ENCODE results near the gene PRSS33. TPM values are rescaled to one million over a fixed set of nuclear protein-coding genes. Genes with fewer than 3 reads are reported as not detected.

Gene PRSS33
- polyA plus RNA-seq, 1 of the 3 experiments (the other 2 are of a cell fraction), result not detected

- H3K27me3 ChIP-seq (ENCODE audit: insufficient read depth), result no peaks in the 10 kb centered on the region
- H3K36me3 ChIP-seq (replicated peaks in 1 of 2; ENCODE audit: control insufficient read depth in 1 of 2, insufficient read depth in 2 of 2, low read length in 1 of 2), result no peaks in the 10 kb centered on the region
- no peak for DNase-seq
- H3K9me2 ChIP-seq, result no peaks in the 10 kb centered on the region
- no peak overlapping the region for H3K4me2 ChIP-seq
- 73% methylated on average over 12 of the region's 19 CpGs for WGBS (ENCODE audit: low lambda C conversion rate)
- H3K4me1 ChIP-seq (ENCODE audit: control insufficient read depth in 1 of 2, insufficient read depth in 2 of 2, low read depth in 1 of 2, low read length in 1 of 2), result no peaks in the 10 kb centered on the region; a peak in 1 of 4 replicates
- H3K4me3 ChIP-seq (ENCODE audit: low read depth in 2 of 2, low read length in 1 of 2), result no peak overlapping the region
- ChIA-PET CTCF (no interaction called here), POLR2A (no interaction called here)
- H3F3A ChIP-seq (replicated peaks; ENCODE audit: insufficient read depth), result no peaks in the 10 kb centered on the region
- H3K79me2 ChIP-seq (ENCODE audit: insufficient read depth), result no peaks in the 10 kb centered on the region
- no peak overlapping the region for H2AFZ ChIP-seq (ENCODE audit: low read depth)
- no peak overlapping the region for H3K9ac ChIP-seq
- no peaks in the 10 kb centered on the region for H3K9me3 ChIP-seq
- no peaks in the 10 kb centered on the region for H4K20me1 ChIP-seq (ENCODE audit: insufficient read depth)
- TF ChIP-seq, protein P1, sequence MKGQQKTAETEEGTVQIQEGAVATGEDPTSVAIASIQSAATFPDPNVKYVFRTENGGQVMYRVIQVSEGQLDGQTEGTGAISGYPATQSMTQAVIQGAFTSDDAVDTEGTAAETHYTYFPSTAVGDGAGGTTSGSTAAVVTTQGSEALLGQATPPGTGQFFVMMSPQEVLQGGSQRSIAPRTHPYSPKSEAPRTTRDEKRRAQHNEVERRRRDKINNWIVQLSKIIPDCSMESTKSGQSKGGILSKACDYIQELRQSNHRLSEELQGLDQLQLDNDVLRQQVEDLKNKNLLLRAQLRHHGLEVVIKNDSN (IDR thresholded peaks at IDR 0.05; ENCODE audit: borderline replicate concordance, low read depth), result no peak
- no peak for TF ChIP-seq EP300 (IDR thresholded peaks at IDR 0.05; ENCODE audit: borderline replicate concordance in 1 of 2, low read depth in 1 of 2, low read length in 1 of 2)
- no peak overlapping the region for H3K27ac ChIP-seq (ENCODE audit: low read depth in 2 of 2, low read length in 1 of 2)
Measured at GRCh38 chr16:2743007-2743810, 44.2 kb downstream of the PRSS33 start.

DNA sequence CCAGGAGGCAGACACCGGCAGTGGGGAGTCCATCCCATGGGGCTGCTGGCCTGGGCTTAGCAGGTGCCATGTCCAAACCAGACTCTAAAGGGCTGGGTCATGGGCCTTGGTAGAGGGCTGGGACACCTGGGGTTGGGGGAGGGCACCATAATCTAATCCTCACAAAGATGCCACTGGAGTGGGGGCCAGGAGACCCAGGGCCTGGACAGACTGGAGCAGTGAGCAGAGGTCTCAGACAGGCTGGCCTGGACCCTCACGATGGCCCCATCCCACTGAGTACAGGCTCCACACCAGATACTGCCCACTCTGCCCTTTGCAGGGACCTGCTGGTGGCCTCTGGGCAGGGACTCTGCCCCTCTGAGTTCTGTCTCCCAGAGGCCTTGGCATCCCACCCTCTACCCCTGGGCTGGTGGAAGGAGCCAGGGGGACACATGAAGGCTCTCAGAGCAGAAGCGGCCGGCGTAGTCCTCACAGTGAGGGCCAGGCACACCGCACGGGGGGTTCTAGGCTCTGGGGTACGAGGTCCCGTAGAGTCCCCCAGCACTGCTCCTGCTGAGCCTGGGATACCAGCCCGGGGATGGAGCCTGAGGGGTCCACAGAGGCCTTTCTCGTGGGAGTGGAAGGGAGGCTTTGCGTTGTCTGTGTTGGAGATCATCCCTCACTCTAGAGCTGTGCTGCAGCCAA lies 44.9 kb downstream of the PRSS33 start:
- no peak overlapping the region for H3K4me2 ChIP-seq
- no peak for DNase-seq
- H3K27me3 ChIP-seq (ENCODE audit: insufficient read depth), result no peaks in the 10 kb centered on the region
- no peaks in the 10 kb centered on the region for H4K20me1 ChIP-seq (ENCODE audit: insufficient read depth)
- H3K79me2 ChIP-seq (ENCODE audit: insufficient read depth), result no peaks in the 10 kb centered on the region
- no peaks in the 10 kb centered on the region for H3K9me3 ChIP-seq
- ChIA-PET POLR2A (interaction anchor here (1.8 kb wide), 1 partner anchor 9 kb away, joined by 5 read pairs; no protein-coding TSS in a partner anchor), CTCF (no interaction called here)
- H3K9ac ChIP-seq, result no peak overlapping the region
- TF ChIP-seq POLR2AphosphoS5 (IDR thresholded peaks at IDR 0.05; ENCODE audit: low read depth, low read length) (no peak), PBX3 (IDR thresholded peaks at IDR 0.05) (no peak), TCF12 (IDR thresholded peaks at IDR 0.05) (no peak), MXI1 (IDR thresholded peaks at IDR 0.05; ENCODE audit: low read depth, low read length) (no peak), FOXJ3 (CRISPR knock-in tag; IDR thresholded peaks at IDR 0.05) (no peak), JUND (IDR thresholded peaks at IDR 0.05) (no peak), FOXM1 (IDR thresholded peaks at IDR 0.05; ENCODE audit: low read depth) (no peak), SMC3 (IDR thresholded peaks at IDR 0.05; ENCODE audit: low read depth, low read length) (no peak)
- H3K27ac ChIP-seq (ENCODE audit: low read depth in 2 of 2, low read length in 1 of 2), result no peak overlapping the region
- H3K36me3 ChIP-seq (replicated peaks in 1 of 2; ENCODE audit: control insufficient read depth in 1 of 2, insufficient read depth in 2 of 2, low read length in 1 of 2), result no peaks in the 10 kb centered on the region
- H3F3A ChIP-seq (replicated peaks; ENCODE audit: insufficient read depth), result no peaks in the 10 kb centered on the region
- no peaks in the 10 kb centered on the region for H3K9me2 ChIP-seq
- no peaks in the 10 kb centered on the region; a peak in 1 of 4 replicates for H3K4me1 ChIP-seq (ENCODE audit: control insufficient read depth in 1 of 2, insufficient read depth in 2 of 2, low read depth in 1 of 2, low read length in 1 of 2)
- no peak overlapping the region for H2AFZ ChIP-seq (ENCODE audit: low read depth)
- WGBS (ENCODE audit: low lambda C conversion rate), result over 99% methylated on average over 9 of the region's 12 CpGs
- H3K4me3 ChIP-seq (ENCODE audit: low read depth in 2 of 2, low read length in 1 of 2), result no peak overlapping the region

All from SK-N-SH (cell line).